Common myeloid progenitor, CD34-positive (primary cell): ENCODE data around the gene ENPP3.
A peak's percentile ranks its signal among the peaks of the same experiment; 100 is the strongest.

Experiments used
- CTCF ChIA-PET: fragments of 350-600 bp; sonication (Branson Sonifier 250); formaldehyde crosslinking; loops from one replicate; lab custom pipeline; 2021; ENCODE audit warnings: antibody characterized with exemption; lab: Charles Lee
- POLR2A ChIA-PET: fragments of 350-600 bp; sonication (Branson Sonifier 250); formaldehyde crosslinking; loops from one replicate; lab custom pipeline; 2021; ENCODE audit warnings: antibody characterized with exemption; lab: Charles Lee
- DNase-seq, 3 donors: peaks; one replicate each; pipeline versions ENCODE4 v3.0.0 to v3.0.0-alpha.2; 2013
- H3K27ac ChIP-seq, 2 experiments: 1 replicate in 1 of 2; 2 replicates in 1 of 2; pipeline ENCODE4 v1.7.0; 2013; ENCODE audit warnings: inconsistent platforms in 2 of 2, low read length in 2 of 2, mild to moderate bottlenecking in 2 of 2, low read depth in 1 of 2, moderate library complexity in 1 of 2; ENCODE audit not compliant: severe bottlenecking in 2 of 2, insufficient read depth in 1 of 2, poor library complexity in 1 of 2
- H3K27me3 ChIP-seq, 5 experiments: replicated peaks in 2 of 5; 1 replicate in 3 of 5; 2 replicates in 2 of 5; pipeline versions ENCODE4 v1.6.1 to v1.7.0; 2013; ENCODE audit warnings: low read length in 4 of 5, mild to moderate bottlenecking in 2 of 5, moderate library complexity in 2 of 5, inconsistent platforms in 1 of 5; ENCODE audit not compliant: insufficient read depth in 5 of 5, control insufficient read depth in 4 of 5
- H3K36me3 ChIP-seq, 4 experiments: 1 replicate in 2 of 4; 2 replicates in 2 of 4; pipeline versions ENCODE4 v1.6.1 to v1.7.0; 2013; ENCODE audit warnings: low read length in 3 of 4, control low read depth in 1 of 4, mild to moderate bottlenecking in 1 of 4; ENCODE audit not compliant: control insufficient read depth in 4 of 4, insufficient read depth in 4 of 4
- H3K4me1 ChIP-seq, 4 experiments: 1 replicate in 3 of 4; 2 replicates in 1 of 4; pipeline versions ENCODE4 v1.6.1 to v1.7.1; 2013; ENCODE audit warnings: low read length in 3 of 4, mild to moderate bottlenecking in 3 of 4, control low read depth in 1 of 4, inconsistent platforms in 1 of 4, moderate library complexity in 1 of 4; ENCODE audit not compliant: control insufficient read depth in 4 of 4, insufficient read depth in 4 of 4; ENCODE audit errors: control extremely low read depth in 1 of 4
- H3K4me3 ChIP-seq, 7 experiments: 1 replicate in 4 of 7; 2 replicates in 3 of 7; pipeline versions ENCODE4 v1.5.1 to v1.7.0; 2013; ENCODE audit warnings: mild to moderate bottlenecking in 7 of 7, low read length in 6 of 7, moderate library complexity in 6 of 7, inconsistent platforms in 2 of 7, low read depth in 2 of 7, control low read depth in 1 of 7; ENCODE audit not compliant: insufficient read depth in 4 of 7, control insufficient read depth in 1 of 7; ENCODE audit errors: extremely low read depth in 1 of 7
- H3K9me3 ChIP-seq, 5 experiments: 1 replicate in 4 of 5; 2 replicates in 1 of 5; pipeline versions ENCODE4 v1.6.1 to v1.7.1; 2013; ENCODE audit warnings: low read length in 4 of 5, mild to moderate bottlenecking in 2 of 5, inconsistent platforms in 1 of 5, low read depth in 1 of 5, moderate library complexity in 1 of 5; ENCODE audit not compliant: control insufficient read depth in 4 of 5, insufficient read depth in 2 of 5; ENCODE audit errors: control extremely low read depth in 1 of 5
- WGBS: methylation state at CpG from one replicate; pipeline ENCODE4 v1.1.5; 2013; ENCODE audit not compliant: insufficient coverage; 5-methylcytosine and 5-hydroxymethylcytosine counted together

The ENPP3 gene

GRCh38 chr6:131730264-131730663 lies 93.2 kb downstream of the ENPP3 start:
- Histone ChIP-seq H3K4me1 (peaks cover 0 to 5% (median 0%) of the 10 kb centered on the region in 4 experiments), H3K27ac (no peak overlapping the region), H3K27me3 (peaks cover 0 to 4% (median 0%) of the 10 kb centered on the region in 5 experiments), H3K4me3 (no peak overlapping the region), H3K9me3 (peaks cover 0 to 6% (median 0%) of the 10 kb centered on the region in 5 experiments), H3K36me3 (no peaks in the 10 kb centered on the region)
- POLR2A ChIA-PET = no interaction called here
- 100% methylated on average over 1 of the region's 5 CpGs for WGBS
- CTCF ChIA-PET = interaction anchor here (1.0 to 1.1 kb wide), 2 partner anchors 9 to 35 kb away, joined by 3 to 4 read pairs; no protein-coding TSS in a partner anchor
- peak in 2 of 3 donors; percentile 27 to 31 for DNase-seq

- Histone ChIP-seq H3K9me3 (peaks cover 0 to 5% (median 0%) of the 10 kb centered on the region in 5 experiments), H3K36me3 (no peaks in the 10 kb centered on the region), H3K4me3 (no peak overlapping the region), H3K4me1 (peaks cover 0 to 5% (median 0%) of the 10 kb centered on the region in 4 experiments), H3K27ac (no peak overlapping the region), H3K27me3 (peaks cover 0 to 5% (median 0%) of the 10 kb centered on the region in 5 experiments)
- POLR2A ChIA-PET = no interaction called here
- CTCF ChIA-PET = interaction anchor here (0.9 to 1.1 kb wide), 3 partner anchors 10 to 36 kb away, joined by 3 to 4 read pairs (median 3); no protein-coding TSS in a partner anchor
- DNase-seq = no peak
Measured at GRCh38 chr6:131731224-131731623, 94.1 kb downstream of the ENPP3 start.

- ChIA-PET POLR2A (no interaction called here), CTCF (no interaction called here)
- Histone ChIP-seq H3K4me1 (peaks cover 0 to 5% (median 0%) of the 10 kb centered on the region in 4 experiments), H3K27me3 (peaks cover 0 to 6% (median 0%) of the 10 kb centered on the region in 5 experiments), H3K27ac (no peak overlapping the region), H3K36me3 (no peaks in the 10 kb centered on the region), H3K4me3 (no peak overlapping the region), H3K9me3 (no peaks in the 10 kb centered on the region)
- DNase-seq = no peak
- WGBS = 93% methylated on average over 8 of the region's 9 CpGs
Measured at GRCh38 chr6:131733376-131734016, 96.4 kb downstream of the ENPP3 start.

GRCh38 chr6:131736003-131736596 lies 99.0 kb downstream of the ENPP3 start:
- CTCF ChIA-PET = no interaction called here

GRCh38 chr6:131736811-131737210 lies 99.7 kb downstream of the ENPP3 start:
- H3K9me3 ChIP-seq = no peaks in the 10 kb centered on the region
- no peak for DNase-seq
- ChIA-PET CTCF (no interaction called here), POLR2A (no interaction called here)
- H3K36me3 ChIP-seq = no peaks in the 10 kb centered on the region
- peaks cover 0 to 6% (median 0%) of the 10 kb centered on the region in 5 experiments for H3K27me3 ChIP-seq
- 100% methylated on average over 1 of the region's 1 CpG for WGBS
- H3K4me1 ChIP-seq = peaks cover 0 to 5% (median 1%) of the 10 kb centered on the region in 4 experiments
- H3K27ac ChIP-seq = no peak overlapping the region
- no peak overlapping the region for H3K4me3 ChIP-seq

More at GRCh38 chr6:131736003-131736596, 99.0 kb downstream of the ENPP3 start:
- Histone ChIP-seq H3K4me1 (peaks cover 0 to 3% (median 0%) of the 10 kb centered on the region in 4 experiments), H3K27ac (no peak overlapping the region), H3K36me3 (no peaks in the 10 kb centered on the region), H3K27me3 (peaks cover 0 to 6% (median 0%) of the 10 kb centered on the region in 5 experiments), H3K9me3 (no peaks in the 10 kb centered on the region), H3K4me3 (no peak overlapping the region)
- 94% methylated on average over 5 of the region's 9 CpGs for WGBS
- POLR2A ChIA-PET = no interaction called here
- DNase-seq = no peak

- WGBS = 100% methylated on average over 4 of the region's 5 CpGs
- no peaks in the 10 kb centered on the region for H3K36me3 ChIP-seq
- no peak overlapping the region for H3K4me3 ChIP-seq
- ChIA-PET POLR2A (no interaction called here), CTCF (no interaction called here)
- H3K4me1 ChIP-seq = peaks cover 0 to 5% (median 2%) of the 10 kb centered on the region in 4 experiments
- H3K27me3 ChIP-seq = peaks cover 0 to 6% (median 0%) of the 10 kb centered on the region in 5 experiments
- H3K27ac ChIP-seq = no peak overlapping the region
- H3K9me3 ChIP-seq = no peaks in the 10 kb centered on the region
- DNase-seq = no peak
Measured at GRCh38 chr6:131739136-131739535, 102.0 kb downstream of the ENPP3 start.

GRCh38 chr6:131740161-131740560 lies 103.1 kb downstream of the ENPP3 start:
- H3K27me3 ChIP-seq = peaks cover 0 to 4% (median 1%) of the 10 kb centered on the region in 5 experiments
- DNase-seq = no peak
- no peak overlapping the region for H3K27ac ChIP-seq
- no peaks in the 10 kb centered on the region for H3K36me3 ChIP-seq
- H3K4me1 ChIP-seq = peaks cover 0 to 5% (median 2%) of the 10 kb centered on the region in 4 experiments
- 100% methylated on average over 1 of the region's 4 CpGs for WGBS
- no peak overlapping the region for H3K4me3 ChIP-seq
- H3K9me3 ChIP-seq = no peaks in the 10 kb centered on the region
- ChIA-PET POLR2A (no interaction called here), CTCF (no interaction called here)
